Astrocyte (in vitro differentiated cells and primary cell): ENCODE data around the gene NEUROD6.

Experiments
- EZH2 ChIP-seq: IDR thresholded peaks from 2 replicates; pipeline ENCODE4 v1.6.1; 2012; ENCODE audit warnings: mild to moderate bottlenecking, low read length, inconsistent platforms; ENCODE audit not compliant: insufficient read depth
- TF ChIP-seq, protein P1 (sequence below): IDR thresholded peaks from 2 replicates; pipeline ENCODE4 v1.5.1; 2011; ENCODE audit warnings: low read depth, mild to moderate bottlenecking, inconsistent platforms, low read length, moderate library complexity; ENCODE audit not compliant: insufficient read depth

DNA sequence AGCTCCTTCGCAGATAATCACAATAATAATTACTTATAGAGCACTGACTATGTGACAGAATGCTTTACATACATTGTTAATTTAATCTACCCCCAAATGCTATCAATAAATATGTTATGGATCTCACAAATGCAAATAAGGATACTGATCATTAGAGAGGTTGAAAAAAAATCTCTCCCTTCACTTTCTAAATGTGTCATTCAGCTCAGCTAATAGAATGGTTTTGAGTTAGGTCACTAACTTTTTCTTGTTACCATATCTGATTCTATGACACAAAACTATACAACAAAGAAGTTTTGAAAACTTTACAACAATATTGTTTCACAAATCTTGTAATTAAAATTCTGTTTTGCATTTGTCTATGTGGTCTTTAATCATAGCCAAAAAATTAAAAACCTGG, 17.4 kb downstream of the NEUROD6 start:
- TF ChIP-seq, protein P1, sequence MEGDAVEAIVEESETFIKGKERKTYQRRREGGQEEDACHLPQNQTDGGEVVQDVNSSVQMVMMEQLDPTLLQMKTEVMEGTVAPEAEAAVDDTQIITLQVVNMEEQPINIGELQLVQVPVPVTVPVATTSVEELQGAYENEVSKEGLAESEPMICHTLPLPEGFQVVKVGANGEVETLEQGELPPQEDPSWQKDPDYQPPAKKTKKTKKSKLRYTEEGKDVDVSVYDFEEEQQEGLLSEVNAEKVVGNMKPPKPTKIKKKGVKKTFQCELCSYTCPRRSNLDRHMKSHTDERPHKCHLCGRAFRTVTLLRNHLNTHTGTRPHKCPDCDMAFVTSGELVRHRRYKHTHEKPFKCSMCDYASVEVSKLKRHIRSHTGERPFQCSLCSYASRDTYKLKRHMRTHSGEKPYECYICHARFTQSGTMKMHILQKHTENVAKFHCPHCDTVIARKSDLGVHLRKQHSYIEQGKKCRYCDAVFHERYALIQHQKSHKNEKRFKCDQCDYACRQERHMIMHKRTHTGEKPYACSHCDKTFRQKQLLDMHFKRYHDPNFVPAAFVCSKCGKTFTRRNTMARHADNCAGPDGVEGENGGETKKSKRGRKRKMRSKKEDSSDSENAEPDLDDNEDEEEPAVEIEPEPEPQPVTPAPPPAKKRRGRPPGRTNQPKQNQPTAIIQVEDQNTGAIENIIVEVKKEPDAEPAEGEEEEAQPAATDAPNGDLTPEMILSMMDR: no peak
- no peak for TF ChIP-seq EZH2
